ENCODE data around the gene POC5.

Gene POC5

DNA sequence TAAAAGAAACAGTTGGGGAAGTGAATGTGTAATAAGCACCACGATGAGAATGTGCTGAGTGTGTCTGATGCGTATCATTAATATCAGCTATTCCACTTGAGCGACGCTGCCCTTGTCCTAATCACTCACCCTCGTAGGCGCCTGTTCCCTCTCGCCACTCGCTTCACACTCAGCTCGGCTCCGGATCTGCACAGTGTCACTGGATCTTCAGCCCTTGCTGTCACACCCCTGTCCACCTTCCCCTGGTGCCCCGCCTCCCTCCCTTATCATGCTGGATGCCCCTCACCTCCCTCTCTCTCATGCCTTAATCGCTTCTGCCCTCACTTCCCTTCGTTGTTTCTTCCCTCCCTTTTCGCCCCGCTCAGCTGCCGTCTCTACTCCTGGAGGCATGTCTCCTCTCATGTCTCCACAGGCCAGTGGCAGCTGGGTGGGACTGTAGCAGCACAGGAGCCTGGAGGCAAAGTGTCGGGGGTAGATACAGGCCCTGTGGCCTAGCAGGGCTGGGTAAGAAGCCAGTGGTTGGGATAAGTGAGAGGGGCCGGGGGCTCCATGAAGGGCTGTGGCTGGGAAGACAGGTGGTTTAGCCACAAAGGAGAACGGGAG is 62.4 kb downstream of the POC5 start:
- Histone ChIP-seq H3K27ac (ENCODE audit: low read length) (no peak overlapping the region), H3K36me3 (ENCODE audit: control insufficient read depth, low read depth, low read length) (no peaks in the 10 kb centered on the region), H3K4me3 (ENCODE audit: low read length) (no peak overlapping the region), H3K27me3 (ENCODE audit: control insufficient read depth, insufficient read depth, low read length) (no peaks in the 10 kb centered on the region), H3K9ac (ENCODE audit: low read length) (no peak overlapping the region), H3K4me1 (ENCODE audit: control insufficient read depth, low read depth, low read length) (peaks cover 8% of the 10 kb centered on the region), H3K9me3 (ENCODE audit: control insufficient read depth, low read depth, low read length) (no peaks in the 10 kb centered on the region)

- no peak overlapping the region for H3K9ac ChIP-seq (ENCODE audit: low read length)
- H3K27me3 ChIP-seq (ENCODE audit: control insufficient read depth, insufficient read depth, low read length), result no peaks in the 10 kb centered on the region
- no peak overlapping the region for H3K27ac ChIP-seq (ENCODE audit: low read length)
These were observed 63.7 kb downstream of the POC5 start for GRCh38 chr5:75653521-75653920.

DNA sequence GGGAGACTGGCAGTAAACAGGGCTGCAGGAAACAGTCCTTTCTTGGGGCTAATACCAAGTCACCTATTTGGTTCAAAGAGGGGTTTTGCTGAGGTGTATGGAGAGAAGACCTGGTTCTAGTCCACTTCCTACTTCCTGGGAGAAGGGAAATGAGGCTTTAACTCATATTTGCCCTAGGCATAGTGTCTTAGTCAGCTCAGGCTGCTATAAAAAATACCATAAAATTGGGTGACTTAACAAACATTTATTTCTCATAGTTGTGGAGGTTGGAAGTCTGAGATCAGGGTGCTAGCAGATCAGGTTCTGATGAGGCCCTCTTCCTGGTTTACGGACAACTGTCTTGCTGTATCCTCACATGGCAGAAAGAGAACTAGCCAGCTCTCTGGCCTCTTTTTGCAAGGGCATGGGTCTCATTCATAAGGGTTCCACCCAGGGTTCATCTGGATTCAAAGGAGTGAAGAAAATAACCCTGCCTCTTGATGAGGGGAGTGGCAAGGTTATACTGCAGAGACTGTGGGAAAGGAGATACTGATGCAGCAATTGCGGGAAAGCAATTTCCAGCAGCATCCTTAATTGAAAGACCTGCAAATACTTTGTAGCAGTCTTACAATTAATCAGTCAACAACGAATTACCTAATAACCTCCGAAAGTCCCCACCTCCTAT is 65.5 kb downstream of the POC5 start:
- no peak overlapping the region for H3K9ac ChIP-seq (ENCODE audit: low read length)

More at GRCh38 chr5:75653521-75653920, 63.7 kb downstream of the POC5 start:
- no peak overlapping the region for H3K4me3 ChIP-seq (ENCODE audit: low read length)
- no peaks in the 10 kb centered on the region for H3K9me3 ChIP-seq (ENCODE audit: control insufficient read depth, low read depth, low read length)
- no peaks in the 10 kb centered on the region for H3K36me3 ChIP-seq (ENCODE audit: control insufficient read depth, low read depth, low read length)
- peaks cover 8% of the 10 kb centered on the region for H3K4me1 ChIP-seq (ENCODE audit: control insufficient read depth, low read depth, low read length)

GRCh38 chr5:75648712-75649111 is 68.5 kb downstream of the POC5 start:
- H3K27me3 ChIP-seq (ENCODE audit: control insufficient read depth, insufficient read depth, low read length), result no peaks in the 10 kb centered on the region
- no peaks in the 10 kb centered on the region for H3K9me3 ChIP-seq (ENCODE audit: control insufficient read depth, low read depth, low read length)
- H3K9ac ChIP-seq (ENCODE audit: low read length), result no peak overlapping the region
- H3K4me1 ChIP-seq (ENCODE audit: control insufficient read depth, low read depth, low read length), result no peaks in the 10 kb centered on the region
- H3K27ac ChIP-seq (ENCODE audit: low read length), result no peak overlapping the region
- H3K4me3 ChIP-seq (ENCODE audit: low read length), result no peak overlapping the region
- no peaks in the 10 kb centered on the region for H3K36me3 ChIP-seq (ENCODE audit: control insufficient read depth, low read depth, low read length)

More for the DNA sequence above, 65.5 kb downstream of the POC5 start:
- no peaks in the 10 kb centered on the region for H3K9me3 ChIP-seq (ENCODE audit: control insufficient read depth, low read depth, low read length)
- peaks cover 8% of the 10 kb centered on the region for H3K4me1 ChIP-seq (ENCODE audit: control insufficient read depth, low read depth, low read length)
- no peak overlapping the region for H3K27ac ChIP-seq (ENCODE audit: low read length)
- no peaks in the 10 kb centered on the region for H3K36me3 ChIP-seq (ENCODE audit: control insufficient read depth, low read depth, low read length)
- no peak overlapping the region for H3K4me3 ChIP-seq (ENCODE audit: low read length)
- H3K27me3 ChIP-seq (ENCODE audit: control insufficient read depth, insufficient read depth, low read length), result no peaks in the 10 kb centered on the region

DNA sequence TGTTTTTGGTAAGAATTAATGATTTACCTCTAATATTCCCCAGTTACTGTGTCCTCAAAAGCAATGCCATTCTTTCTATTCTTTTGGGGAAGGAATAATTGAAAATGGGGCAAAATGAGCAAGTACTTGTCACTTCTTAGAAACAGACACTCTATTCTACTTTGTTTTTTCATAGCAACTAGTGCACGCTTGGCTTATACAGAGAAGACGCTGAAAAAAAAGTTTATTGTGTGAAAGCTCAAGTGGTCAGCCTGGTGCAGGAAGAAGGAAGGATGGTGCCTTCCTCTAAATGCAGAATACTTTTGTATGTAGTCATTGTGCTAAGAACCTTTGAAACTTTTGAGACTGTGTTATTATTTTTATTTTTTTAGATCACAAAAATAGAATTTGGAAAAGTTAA is 76.4 kb downstream of the POC5 start:
- no peaks in the 10 kb centered on the region for H3K36me3 ChIP-seq (ENCODE audit: control insufficient read depth, low read depth, low read length)
- H3K4me3 ChIP-seq (ENCODE audit: low read length), result no peak overlapping the region
- no peak overlapping the region for H3K9ac ChIP-seq (ENCODE audit: low read length)
- H3K27ac ChIP-seq (ENCODE audit: low read length), result no peak overlapping the region
- H3K4me1 ChIP-seq (ENCODE audit: control insufficient read depth, low read depth, low read length), result no peaks in the 10 kb centered on the region
- no peaks in the 10 kb centered on the region for H3K27me3 ChIP-seq (ENCODE audit: control insufficient read depth, insufficient read depth, low read length)
- H3K9me3 ChIP-seq (ENCODE audit: control insufficient read depth, low read depth, low read length), result no peaks in the 10 kb centered on the region

DNA sequence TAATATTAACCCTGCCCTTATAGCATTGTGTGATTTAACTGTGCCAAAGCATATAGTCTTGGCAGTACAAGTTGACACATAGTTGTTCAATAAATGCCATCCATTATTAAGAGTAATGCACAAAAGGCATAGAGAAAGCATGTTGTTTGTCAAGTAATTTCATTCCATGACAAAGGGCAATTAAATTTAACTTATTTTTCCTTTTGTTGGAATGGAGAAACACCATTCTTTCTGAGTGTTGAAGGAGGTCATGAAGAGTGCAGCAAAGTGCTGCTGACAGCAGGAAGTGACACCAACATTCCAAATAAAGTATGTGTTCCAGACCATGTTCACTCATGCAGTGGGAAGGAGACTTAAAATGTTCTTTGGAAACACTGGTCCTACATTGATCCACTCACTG is 76.8 kb downstream of the POC5 start:
- Histone ChIP-seq H3K27me3 (ENCODE audit: control insufficient read depth, insufficient read depth, low read length) (no peaks in the 10 kb centered on the region), H3K9ac (ENCODE audit: low read length) (no peak overlapping the region), H3K4me1 (ENCODE audit: control insufficient read depth, low read depth, low read length) (no peaks in the 10 kb centered on the region), H3K27ac (ENCODE audit: low read length) (no peak overlapping the region), H3K4me3 (ENCODE audit: low read length) (no peak overlapping the region), H3K36me3 (ENCODE audit: control insufficient read depth, low read depth, low read length) (no peaks in the 10 kb centered on the region), H3K9me3 (ENCODE audit: control insufficient read depth, low read depth, low read length) (no peaks in the 10 kb centered on the region)

- H3K4me1 ChIP-seq (ENCODE audit: control insufficient read depth, low read depth, low read length), result no peaks in the 10 kb centered on the region
- no peak overlapping the region for H3K9ac ChIP-seq (ENCODE audit: low read length)
- H3K27ac ChIP-seq (ENCODE audit: low read length), result no peak overlapping the region
- no peaks in the 10 kb centered on the region for H3K36me3 ChIP-seq (ENCODE audit: control insufficient read depth, low read depth, low read length)
- no peak overlapping the region for H3K4me3 ChIP-seq (ENCODE audit: low read length)
- no peaks in the 10 kb centered on the region for H3K9me3 ChIP-seq (ENCODE audit: control insufficient read depth, low read depth, low read length)
- H3K27me3 ChIP-seq (ENCODE audit: control insufficient read depth, insufficient read depth, low read length), result no peaks in the 10 kb centered on the region
These were observed 77.5 kb downstream of the POC5 start for GRCh38 chr5:75639535-75640311.

DNA sequence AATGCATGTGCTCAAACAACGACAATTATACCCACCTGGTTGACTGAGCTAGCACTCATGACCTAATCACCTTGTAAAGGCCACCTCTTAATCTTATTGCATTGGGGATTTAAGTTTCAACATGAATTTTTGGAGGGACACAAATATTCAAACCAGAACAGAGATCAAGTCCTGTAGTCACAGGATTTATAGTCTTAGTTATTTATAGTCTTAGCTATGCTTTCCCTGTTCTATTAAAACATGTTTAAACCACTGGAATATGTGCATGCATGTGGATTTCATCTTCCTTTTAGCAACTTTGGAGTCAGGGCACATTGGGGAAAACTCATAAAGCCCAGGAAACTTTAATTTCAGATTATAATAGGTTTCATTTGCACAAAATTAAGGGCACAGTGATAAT is 79.3 kb downstream of the POC5 start:
- Histone ChIP-seq H3K4me3 (ENCODE audit: low read length) (no peak overlapping the region), H3K27me3 (ENCODE audit: control insufficient read depth, insufficient read depth, low read length) (no peaks in the 10 kb centered on the region), H3K36me3 (ENCODE audit: control insufficient read depth, low read depth, low read length) (no peaks in the 10 kb centered on the region), H3K4me1 (ENCODE audit: control insufficient read depth, low read depth, low read length) (no peaks in the 10 kb centered on the region), H3K9ac (ENCODE audit: low read length) (no peak overlapping the region), H3K27ac (ENCODE audit: low read length) (no peak overlapping the region), H3K9me3 (ENCODE audit: control insufficient read depth, low read depth, low read length) (no peaks in the 10 kb centered on the region)

GRCh38 chr5:75632321-75632720 is 84.9 kb downstream of the POC5 start:
- Histone ChIP-seq H3K27me3 (ENCODE audit: control insufficient read depth, insufficient read depth, low read length) (no peaks in the 10 kb centered on the region), H3K4me1 (ENCODE audit: control insufficient read depth, low read depth, low read length) (no peaks in the 10 kb centered on the region), H3K9ac (ENCODE audit: low read length) (no peak overlapping the region), H3K27ac (ENCODE audit: low read length) (no peak overlapping the region), H3K4me3 (ENCODE audit: low read length) (no peak overlapping the region), H3K9me3 (ENCODE audit: control insufficient read depth, low read depth, low read length) (no peaks in the 10 kb centered on the region), H3K36me3 (ENCODE audit: control insufficient read depth, low read depth, low read length) (no peaks in the 10 kb centered on the region)

- Histone ChIP-seq H3K9ac (ENCODE audit: low read length) (no peak overlapping the region), H3K4me1 (ENCODE audit: control insufficient read depth, low read depth, low read length) (no peaks in the 10 kb centered on the region), H3K27ac (ENCODE audit: low read length) (no peak overlapping the region), H3K4me3 (ENCODE audit: low read length) (no peak overlapping the region), H3K9me3 (ENCODE audit: control insufficient read depth, low read depth, low read length) (no peaks in the 10 kb centered on the region), H3K27me3 (ENCODE audit: control insufficient read depth, insufficient read depth, low read length) (no peaks in the 10 kb centered on the region), H3K36me3 (ENCODE audit: control insufficient read depth, low read depth, low read length) (no peaks in the 10 kb centered on the region)
These were observed 86.4 kb downstream of the POC5 start for GRCh38 chr5:75630875-75631274.

- Histone ChIP-seq H3K9ac (ENCODE audit: low read length) (no peak overlapping the region), H3K36me3 (ENCODE audit: control insufficient read depth, low read depth, low read length) (no peaks in the 10 kb centered on the region), H3K4me1 (ENCODE audit: control insufficient read depth, low read depth, low read length) (no peaks in the 10 kb centered on the region), H3K4me3 (ENCODE audit: low read length) (no peak overlapping the region), H3K27ac (ENCODE audit: low read length) (no peak overlapping the region), H3K9me3 (ENCODE audit: control insufficient read depth, low read depth, low read length) (no peaks in the 10 kb centered on the region), H3K27me3 (ENCODE audit: control insufficient read depth, insufficient read depth, low read length) (no peaks in the 10 kb centered on the region)
These were observed 89.4 kb downstream of the POC5 start for GRCh38 chr5:75627801-75628200.

Data from iPS-18a (cell line).